GM18858 (cell line): ENCODE data around the gene S100A12.
"Not testable (repeated sequence)": the region's sequence is repeated elsewhere in the genome, so short reads cannot be mapped to it uniquely, and the experiment has no call there.

Experiments
- ATAC-seq: cut with Tn5 transposase; IDR thresholded peaks from one replicate; pipeline ENCODE4 v1.9.1; 2021; ENCODE audit not compliant: unreplicated experiment

The S100A12 gene

GRCh38 chr1:153375511-153375910, at the start of gene S100A12:
Gene S100A12, minus strand, starts transcription at chr1:153375621. Its CDS starts 1,029 bp downstream, at chr1:153374592.
- no peak for ATAC-seq

- ATAC-seq = no peak
Measured at GRCh38 chr1:153422450-153423068, 47.1 kb upstream of the S100A12 start.

- ATAC-seq = no peak
Measured at GRCh38 chr1:153420306-153420705, 44.9 kb upstream of the S100A12 start.

- not testable (repeated sequence) for ATAC-seq
Measured at GRCh38 chr1:153419436-153419793, 44.0 kb upstream of the S100A12 start.

- not testable (repeated sequence) for ATAC-seq
Measured at GRCh38 chr1:153418758-153419435, 43.5 kb upstream of the S100A12 start.

- ATAC-seq = no peak
Measured at GRCh38 chr1:153417136-153417888, 41.9 kb upstream of the S100A12 start.

GRCh38 chr1:153415850-153416570, 40.6 kb upstream of the S100A12 start, which contains the start of gene S100A7A:
Gene S100A7A, plus strand, starts transcription at chr1:153416520. Its CDS starts 1,563 bp downstream, at chr1:153418083.
- no peak for ATAC-seq

- ATAC-seq = not testable (repeated sequence)
Measured at GRCh38 chr1:153413961-153414360, 38.5 kb upstream of the S100A12 start.

GRCh38 chr1:153407274-153407673, 31.9 kb upstream of the S100A12 start:
- ATAC-seq = not testable (repeated sequence)

- not testable (repeated sequence) for ATAC-seq
Measured at GRCh38 chr1:153405825-153406599, 30.6 kb upstream of the S100A12 start.

- ATAC-seq = no peak
Measured at GRCh38 chr1:153404768-153405167, 29.3 kb upstream of the S100A12 start.

GRCh38 chr1:153404086-153404635, 28.7 kb upstream of the S100A12 start:
- ATAC-seq = no peak

- ATAC-seq = no peak
Measured at GRCh38 chr1:153403421-153404085, 28.1 kb upstream of the S100A12 start.

- ATAC-seq = no peak
Measured at GRCh38 chr1:153402226-153402625, 26.8 kb upstream of the S100A12 start.

GRCh38 chr1:153401461-153401860, 26.0 kb upstream of the S100A12 start:
- no peak for ATAC-seq

GRCh38 chr1:153400244-153400643, 24.8 kb upstream of the S100A12 start:
- no peak for ATAC-seq

- no peak for ATAC-seq
Measured at GRCh38 chr1:153399401-153400055, 24.1 kb upstream of the S100A12 start.

- ATAC-seq = no peak
Measured at GRCh38 chr1:153397924-153398651, 22.7 kb upstream of the S100A12 start.
